GM23338 (cell line): ENCODE data around the gene TBC1D3B. TPM values are rescaled to one million over a fixed set of nuclear protein-coding genes. Genes with fewer than 3 reads are reported as not detected.
A peak's percentile ranks its signal among the peaks of the same experiment; 100 is the strongest.

ENCODE experiments used
- ATAC-seq: fragments of 200-7000 bp; cut with Tn5 transposase; 3 replicates; pipeline ENCODE4 v1.9.1; 2020
- DNase-seq: peaks from one replicate; pipeline ENCODE4 v3.0.0-alpha.2; 2015; ENCODE audit warnings: low spot score
- H2AFZ ChIP-seq: fragments of 200-600 bp; sonication (generic); 2 replicates; pipeline ENCODE4 v1.8.0; 2016; ENCODE audit warnings: antibody characterized with exemption, mild to moderate bottlenecking, moderate library complexity
- H3F3A ChIP-seq: fragments of 200-600 bp; sonication (generic); replicated peaks from 2 replicates; pipeline ENCODE4 v1.8.0; 2017; ENCODE audit warnings: antibody characterized with exemption, mixed run types, low read depth
- H3K27ac ChIP-seq: fragments of 200-600 bp; sonication (generic); 2 replicates; pipeline ENCODE4 v1.6.1; 2016; ENCODE audit warnings: low read depth
- H3K27me3 ChIP-seq: fragments of 200-600 bp; sonication (generic); 2 replicates; pipeline ENCODE4 v1.8.0; 2016; ENCODE audit warnings: mild to moderate bottlenecking, mixed run types, moderate library complexity; ENCODE audit not compliant: insufficient read depth
- H3K36me3 ChIP-seq: fragments of 200-600 bp; sonication (generic); 2 replicates; pipeline ENCODE4 v1.8.0; 2016; ENCODE audit warnings: mild to moderate bottlenecking; ENCODE audit not compliant: insufficient read depth
- H3K4me1 ChIP-seq: fragments of 200-600 bp; sonication (generic); 2 replicates; pipeline ENCODE4 v1.8.0; 2016; ENCODE audit warnings: mild to moderate bottlenecking, moderate library complexity; ENCODE audit not compliant: insufficient read depth
- H3K4me2 ChIP-seq: fragments of 200-600 bp; sonication (generic); 2 replicates; pipeline ENCODE4 v1.7.1; 2017; ENCODE audit warnings: mixed run types
- H3K4me3 ChIP-seq: fragments of 200-600 bp; sonication (generic); 2 replicates; pipeline ENCODE4 v1.6.1; 2016; ENCODE audit warnings: mixed run types
- H3K79me2 ChIP-seq: fragments of 200-600 bp; sonication (generic); replicated peaks from 2 replicates; pipeline ENCODE4 v1.8.0; 2017; ENCODE audit warnings: mild to moderate bottlenecking; ENCODE audit not compliant: insufficient read depth
- H3K9me2 ChIP-seq: fragments of 200-600 bp; sonication (generic); 2 replicates; pipeline ENCODE4 v1.8.0; 2017; ENCODE audit not compliant: insufficient read depth
- H4K20me1 ChIP-seq: fragments of 200-600 bp; sonication (generic); replicated peaks from 2 replicates; pipeline ENCODE4 v1.8.0; 2017; ENCODE audit warnings: mild to moderate bottlenecking; ENCODE audit not compliant: insufficient read depth
- H3K27ac Mint-ChIP-seq: 2 replicates; pipeline ENCODE4 v1.8.0; 2020; ENCODE audit warnings: inconsistent platforms, mild to moderate bottlenecking, moderate library complexity, mixed read lengths
- H3K27me3 Mint-ChIP-seq: 3 replicates; pipeline ENCODE4 v1.8.0; 2022; ENCODE audit warnings: low read depth, mild to moderate bottlenecking, moderate library complexity, mixed read lengths, inconsistent platforms; ENCODE audit not compliant: insufficient read depth, poor library complexity
- H3K36me3 Mint-ChIP-seq: 3 replicates; pipeline ENCODE4 v1.8.0; 2021; ENCODE audit warnings: low read depth, mild to moderate bottlenecking, inconsistent platforms, moderate library complexity, mixed read lengths
- H3K4me1 Mint-ChIP-seq: 3 replicates; pipeline ENCODE4 v1.8.0; 2020; ENCODE audit warnings: mild to moderate bottlenecking, inconsistent platforms, mixed read lengths
- H3K4me3 Mint-ChIP-seq: 3 replicates; pipeline ENCODE4 v1.8.0; 2021; ENCODE audit warnings: moderate library complexity, mild to moderate bottlenecking, inconsistent platforms, mixed read lengths
- H3K9me3 Mint-ChIP-seq: 3 replicates; pipeline ENCODE4 v1.8.0; 2020; ENCODE audit warnings: moderate library complexity, mild to moderate bottlenecking, inconsistent platforms, mixed read lengths
- CTCF ChIP-seq, 2 experiments: fragments of 200-600 bp in 1 of 2; sonication (generic) in 1 of 2; conservative IDR thresholded peaks; 2 replicates each; pipeline versions ENCODE4 v1.5.1 to v1.6.1; 2016 to 2017; ENCODE audit warnings: antibody characterized with exemption in 2 of 2, low read depth in 2 of 2, mild to moderate bottlenecking in 2 of 2, moderate library complexity in 1 of 2
- EZH2 ChIP-seq: fragments of 200-600 bp; sonication (generic); IDR thresholded peaks from one replicate; pipeline ENCODE4 v1.8.0; 2017; ENCODE audit warnings: antibody characterized with exemption, mild to moderate bottlenecking, low read depth; ENCODE audit not compliant: unreplicated experiment
- EZH2phosphoT487 ChIP-seq: fragments of 200-600 bp; sonication (generic); IDR thresholded peaks from one replicate; pipeline ENCODE4 v1.8.1; 2018; ENCODE audit warnings: antibody characterized with exemption; ENCODE audit not compliant: unreplicated experiment
- JUNB ChIP-seq: IDR thresholded peaks from one replicate; pipeline ENCODE4 v1.6.1; 2016; ENCODE audit warnings: antibody characterized with exemption; ENCODE audit not compliant: unreplicated experiment
- NANOG ChIP-seq: IDR thresholded peaks from 2 replicates; pipeline ENCODE4 v1.6.1; 2016; ENCODE audit warnings: antibody characterized with exemption, borderline replicate concordance
- STAT1 ChIP-seq: IDR thresholded peaks from one replicate; pipeline ENCODE4 v1.6.1; 2016; ENCODE audit warnings: antibody characterized with exemption; ENCODE audit not compliant: unreplicated experiment
- ZNF114 ChIP-seq: fragments of 250-450 bp; sonication (Bioruptor Pico); IDR thresholded peaks from 2 replicates; pipeline ENCODE4 v1.5.0; 2020; ENCODE audit warnings: mild to moderate bottlenecking, moderate library complexity
- polyA plus RNA-seq: library from polyadenylated mRNA; unstranded; fragments of >200 nt; fragmentation: Nextera tagmentation; extraction: Ambion mirVana; gene quantifications from 2 replicates; pipeline ENCODE4 v1.2.1, GENCODE V29; 2016
- total RNA-seq: library from RNA; depleted of rRNA; stranded (reverse); fragments of >200 nt; shearing (Covaris generic); gene quantifications from 2 replicates; pipeline ENCODE4 v1.2.3, GENCODE V29; 2014
- TF ChIP-seq, protein P1 (sequence below): IDR thresholded peaks from 2 replicates; pipeline ENCODE4 v1.6.1; 2016; ENCODE audit warnings: antibody characterized with exemption
- TF ChIP-seq, protein P2 (sequence below): fragments of 250-450 bp; sonication (Bioruptor Pico); IDR thresholded peaks from 2 replicates; pipeline ENCODE4 v1.5.0; 2020; ENCODE audit warnings: mild to moderate bottlenecking, moderate library complexity

The TBC1D3B gene
- total and polyA plus RNA-seq, 2 experiments from 2014 or later, result 0.95 to 1.3 TPM

DNA sequence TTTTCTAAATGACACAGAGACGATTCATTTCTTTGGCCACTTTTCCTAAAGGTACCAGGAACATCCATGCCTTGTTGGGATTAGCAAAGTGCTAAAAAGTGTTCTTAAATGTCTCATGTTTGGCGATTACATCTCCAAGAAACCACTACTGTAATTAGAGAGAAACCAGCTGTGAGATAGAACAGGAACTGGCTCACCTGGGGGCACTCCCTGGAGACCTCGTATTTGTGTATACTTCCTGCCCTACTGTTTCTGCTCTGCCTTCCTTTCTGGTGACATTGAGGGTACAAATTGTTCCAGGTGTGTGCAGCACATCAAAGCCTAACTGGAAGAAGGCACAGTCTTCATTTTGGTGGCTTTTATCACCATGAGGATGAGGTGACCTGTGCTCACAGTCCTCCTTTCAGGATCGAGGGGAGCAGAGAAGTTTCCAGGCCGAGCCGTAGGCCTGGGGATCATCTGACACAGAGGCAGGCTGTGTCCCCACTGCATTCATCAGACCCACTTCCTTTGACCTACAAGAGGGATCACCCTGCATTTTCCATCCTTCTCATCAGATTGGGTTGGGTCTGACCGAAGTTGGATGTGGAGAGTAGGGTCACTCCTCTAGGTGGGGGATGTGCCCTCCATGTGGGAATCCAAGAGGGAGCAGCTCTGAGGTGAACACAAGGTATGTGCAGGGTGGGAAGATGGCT lies 49.1 kb downstream of the TBC1D3B start:
- Mint-ChIP-seq H3K36me3 (peaks cover 35% of the 10 kb centered on the region), H3K27ac (no peak overlapping the region; the same call in 1 of the 2 replicates), H3K4me1 (peaks cover 20% of the 10 kb centered on the region), H3K9me3 (peaks cover 44% of the 10 kb centered on the region), H3K27me3 (peaks cover 7% of the 10 kb centered on the region), H3K4me3 (no peak overlapping the region)
- Histone ChIP-seq H3F3A (no peaks in the 10 kb centered on the region), H2AFZ (no peak overlapping the region), H3K27ac (no peak overlapping the region), H3K4me2 (no peak overlapping the region), H3K4me1 (peaks cover 21% of the 10 kb centered on the region), H4K20me1 (no peaks in the 10 kb centered on the region), H3K9me2 (0 out of 2 replicates have a peak, but pooled peaks cover 8% of the 10 kb centered on the region), H3K27me3 (no peaks in the 10 kb centered on the region), H3K36me3 (peaks cover 15% of the 10 kb centered on the region), H3K4me3 (no peak overlapping the region), H3K79me2 (no peaks in the 10 kb centered on the region)
- DNase-seq (no peak), ATAC-seq (no peak)
- no peak for TF ChIP-seq EZH2
- TF ChIP-seq NANOG, result no peak

DNA sequence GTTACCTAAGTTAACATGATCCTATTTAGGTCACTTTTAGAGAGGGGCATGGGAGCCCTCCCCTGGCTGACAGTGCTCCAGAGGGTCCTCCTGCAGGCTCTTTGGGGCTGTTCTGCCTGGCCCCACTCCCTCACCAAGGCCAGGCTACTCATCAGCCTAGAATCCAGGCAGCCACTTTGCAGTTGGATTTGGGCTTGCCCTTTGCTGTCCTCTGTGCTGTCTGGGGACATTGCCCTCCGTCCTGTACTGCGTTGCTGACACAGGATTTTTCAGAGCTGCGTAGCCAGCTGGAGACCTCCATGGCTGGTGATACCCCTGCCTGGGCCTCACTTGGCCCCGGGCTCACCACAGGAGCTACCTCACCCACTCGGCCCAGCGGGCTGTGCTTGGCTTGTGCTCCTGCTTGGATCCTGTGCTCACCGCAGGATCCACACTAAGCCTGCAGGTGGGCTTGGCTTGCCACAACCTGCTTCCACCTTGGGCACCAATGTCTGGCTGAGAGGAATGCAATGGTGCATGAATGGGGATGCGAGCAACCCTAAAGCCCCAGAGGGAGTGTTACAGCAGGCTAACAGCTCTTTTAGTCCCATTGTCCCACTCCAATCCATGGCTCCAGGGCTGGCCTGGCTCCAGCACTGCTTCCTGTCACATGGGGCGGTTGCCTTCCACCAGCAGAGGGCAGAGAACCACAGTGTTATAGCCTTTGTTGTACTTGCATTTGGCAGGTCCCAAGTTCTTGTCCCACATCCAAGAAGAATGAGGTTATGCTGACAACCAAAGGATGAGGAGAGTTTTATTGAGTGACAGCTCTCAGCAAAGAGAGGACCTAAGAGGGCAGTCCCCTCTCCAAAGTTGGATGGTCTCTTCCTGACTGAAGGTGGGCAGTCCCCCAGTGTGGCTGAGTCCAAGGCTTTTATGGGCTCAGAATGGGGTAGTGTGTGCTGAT lies 51.3 kb downstream of the TBC1D3B start:
- H3K79me2 ChIP-seq, result no peaks in the 10 kb centered on the region
- peaks cover 21% of the 10 kb centered on the region for H3K4me1 ChIP-seq
- H4K20me1 ChIP-seq, result no peaks in the 10 kb centered on the region
- peak in 1 of 2 experiments; percentile 8; a peak in 1 of 4 replicates for TF ChIP-seq CTCF (conservative IDR thresholded peaks at IDR 0.05; ENCODE audit: low read depth in 2 of 2)
- no peak for TF ChIP-seq ZNF114 (CRISPR knock-in tag)
- TF ChIP-seq, protein P1, sequence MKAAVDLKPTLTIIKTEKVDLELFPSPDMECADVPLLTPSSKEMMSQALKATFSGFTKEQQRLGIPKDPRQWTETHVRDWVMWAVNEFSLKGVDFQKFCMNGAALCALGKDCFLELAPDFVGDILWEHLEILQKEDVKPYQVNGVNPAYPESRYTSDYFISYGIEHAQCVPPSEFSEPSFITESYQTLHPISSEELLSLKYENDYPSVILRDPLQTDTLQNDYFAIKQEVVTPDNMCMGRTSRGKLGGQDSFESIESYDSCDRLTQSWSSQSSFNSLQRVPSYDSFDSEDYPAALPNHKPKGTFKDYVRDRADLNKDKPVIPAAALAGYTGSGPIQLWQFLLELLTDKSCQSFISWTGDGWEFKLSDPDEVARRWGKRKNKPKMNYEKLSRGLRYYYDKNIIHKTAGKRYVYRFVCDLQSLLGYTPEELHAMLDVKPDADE, result no peak
- TF ChIP-seq STAT1, result no peak
- TF ChIP-seq, protein P2, sequence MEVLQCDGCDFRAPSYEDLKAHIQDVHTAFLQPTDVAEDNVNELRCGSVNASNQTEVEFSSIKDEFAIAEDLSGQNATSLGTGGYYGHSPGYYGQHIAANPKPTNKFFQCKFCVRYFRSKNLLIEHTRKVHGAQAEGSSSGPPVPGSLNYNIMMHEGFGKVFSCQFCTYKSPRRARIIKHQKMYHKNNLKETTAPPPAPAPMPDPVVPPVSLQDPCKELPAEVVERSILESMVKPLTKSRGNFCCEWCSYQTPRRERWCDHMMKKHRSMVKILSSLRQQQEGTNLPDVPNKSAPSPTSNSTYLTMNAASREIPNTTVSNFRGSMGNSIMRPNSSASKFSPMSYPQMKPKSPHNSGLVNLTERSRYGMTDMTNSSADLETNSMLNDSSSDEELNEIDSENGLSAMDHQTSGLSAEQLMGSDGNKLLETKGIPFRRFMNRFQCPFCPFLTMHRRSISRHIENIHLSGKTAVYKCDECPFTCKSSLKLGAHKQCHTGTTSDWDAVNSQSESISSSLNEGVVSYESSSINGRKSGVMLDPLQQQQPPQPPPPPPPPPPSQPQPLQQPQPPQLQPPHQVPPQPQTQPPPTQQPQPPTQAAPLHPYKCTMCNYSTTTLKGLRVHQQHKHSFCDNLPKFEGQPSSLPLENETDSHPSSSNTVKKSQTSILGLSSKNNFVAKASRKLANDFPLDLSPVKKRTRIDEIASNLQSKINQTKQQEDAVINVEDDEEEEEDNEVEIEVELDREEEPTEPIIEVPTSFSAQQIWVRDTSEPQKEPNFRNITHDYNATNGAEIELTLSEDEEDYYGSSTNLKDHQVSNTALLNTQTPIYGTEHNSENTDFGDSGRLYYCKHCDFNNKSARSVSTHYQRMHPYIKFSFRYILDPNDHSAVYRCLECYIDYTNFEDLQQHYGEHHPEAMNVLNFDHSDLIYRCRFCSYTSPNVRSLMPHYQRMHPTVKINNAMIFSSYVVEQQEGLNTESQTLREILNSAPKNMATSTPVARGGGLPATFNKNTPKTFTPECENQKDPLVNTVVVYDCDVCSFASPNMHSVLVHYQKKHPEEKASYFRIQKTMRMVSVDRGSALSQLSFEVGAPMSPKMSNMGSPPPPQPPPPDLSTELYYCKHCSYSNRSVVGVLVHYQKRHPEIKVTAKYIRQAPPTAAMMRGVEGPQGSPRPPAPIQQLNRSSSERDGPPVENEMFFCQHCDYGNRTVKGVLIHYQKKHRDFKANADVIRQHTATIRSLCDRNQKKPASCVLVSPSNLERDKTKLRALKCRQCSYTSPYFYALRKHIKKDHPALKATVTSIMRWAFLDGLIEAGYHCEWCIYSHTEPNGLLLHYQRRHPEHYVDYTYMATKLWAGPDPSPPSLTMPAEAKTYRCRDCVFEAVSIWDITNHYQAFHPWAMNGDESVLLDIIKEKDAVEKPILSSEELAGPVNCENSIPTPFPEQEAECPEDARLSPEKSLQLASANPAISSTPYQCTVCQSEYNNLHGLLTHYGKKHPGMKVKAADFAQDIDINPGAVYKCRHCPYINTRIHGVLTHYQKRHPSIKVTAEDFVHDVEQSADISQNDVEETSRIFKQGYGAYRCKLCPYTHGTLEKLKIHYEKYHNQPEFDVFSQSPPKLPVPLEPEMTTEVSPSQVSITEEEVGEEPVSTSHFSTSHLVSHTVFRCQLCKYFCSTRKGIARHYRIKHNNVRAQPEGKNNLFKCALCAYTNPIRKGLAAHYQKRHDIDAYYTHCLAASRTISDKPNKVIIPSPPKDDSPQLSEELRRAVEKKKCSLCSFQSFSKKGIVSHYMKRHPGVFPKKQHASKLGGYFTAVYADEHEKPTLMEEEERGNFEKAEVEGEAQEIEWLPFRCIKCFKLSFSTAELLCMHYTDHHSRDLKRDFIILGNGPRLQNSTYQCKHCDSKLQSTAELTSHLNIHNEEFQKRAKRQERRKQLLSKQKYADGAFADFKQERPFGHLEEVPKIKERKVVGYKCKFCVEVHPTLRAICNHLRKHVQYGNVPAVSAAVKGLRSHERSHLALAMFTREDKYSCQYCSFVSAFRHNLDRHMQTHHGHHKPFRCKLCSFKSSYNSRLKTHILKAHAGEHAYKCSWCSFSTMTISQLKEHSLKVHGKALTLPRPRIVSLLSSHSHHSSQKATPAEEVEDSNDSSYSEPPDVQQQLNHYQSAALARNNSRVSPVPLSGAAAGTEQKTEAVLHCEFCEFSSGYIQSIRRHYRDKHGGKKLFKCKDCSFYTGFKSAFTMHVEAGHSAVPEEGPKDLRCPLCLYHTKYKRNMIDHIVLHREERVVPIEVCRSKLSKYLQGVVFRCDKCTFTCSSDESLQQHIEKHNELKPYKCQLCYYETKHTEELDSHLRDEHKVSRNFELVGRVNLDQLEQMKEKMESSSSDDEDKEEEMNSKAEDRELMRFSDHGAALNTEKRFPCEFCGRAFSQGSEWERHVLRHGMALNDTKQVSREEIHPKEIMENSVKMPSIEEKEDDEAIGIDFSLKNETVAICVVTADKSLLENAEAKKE, result no peak
- no peak for TF ChIP-seq EZH2phosphoT487
- TF ChIP-seq EZH2, result no peak
- TF ChIP-seq JUNB, result no peak
- H3K36me3 ChIP-seq, result peaks cover 15% of the 10 kb centered on the region
- no peak overlapping the region for H2AFZ ChIP-seq
- no peak overlapping the region for H3K4me3 ChIP-seq
- peaks cover 52% of the 10 kb centered on the region for H3K9me3 Mint-ChIP-seq
- H3K27ac ChIP-seq, result no peak overlapping the region
- DNase-seq (peak; percentile 28), ATAC-seq (no peak)
- peaks cover 20% of the 10 kb centered on the region for H3K4me1 Mint-ChIP-seq
- peaks cover 9% of the 10 kb centered on the region for H3K27me3 Mint-ChIP-seq
- H3K27me3 ChIP-seq, result no peaks in the 10 kb centered on the region
- no peak overlapping the region for H3K4me2 ChIP-seq
- H3K36me3 Mint-ChIP-seq, result peaks cover 40% of the 10 kb centered on the region
- H3K27ac Mint-ChIP-seq, result no peak overlapping the region
- H3F3A ChIP-seq, result no peaks in the 10 kb centered on the region
- H3K4me3 Mint-ChIP-seq, result no peak overlapping the region
- H3K9me2 ChIP-seq, result 0 out of 2 replicates have a peak, but pooled peaks cover 8% of the 10 kb centered on the region
